H1 (cell line): ENCODE results near the gene FBXL16. TPM values are rescaled to one million over a fixed set of nuclear protein-coding genes. Genes with fewer than 3 reads are reported as not detected.

Experiments used
- CTCF ChIA-PET: fragments of 300-600 bp; sonication (Branson Sonifier 250); formaldehyde crosslinking; loops from one replicate; lab custom pipeline; 2021; ENCODE audit not compliant: partially characterized antibody; lab: Charles Lee
- POLR2A ChIA-PET: fragments of 300-600 bp; sonication (Branson Sonifier 250); formaldehyde crosslinking; loops from one replicate; lab custom pipeline; 2021; ENCODE audit warnings: inconsistent platforms; ENCODE audit not compliant: partially characterized antibody; lab: Charles Lee
- DNase-seq, 2 experiments: peaks; one replicate each; pipeline versions ENCODE4 v3.0.0 to v3.0.0-alpha.2; 2010 to 2022; ENCODE audit warnings: low spot score in 2 of 2, low read depth in 1 of 2, mixed read lengths in 1 of 2
- FAIRE-seq: peaks from 2 replicates; lab custom pipeline; 2011; peaks lifted over from hg19 to GRCh38; lab: Jason Lieb, UNC
- H2AFZ ChIP-seq: 2 replicates; pipeline ENCODE4 v1.8.1; 2012; ENCODE audit warnings: low read length, inconsistent platforms
- H2AK5ac ChIP-seq: 2 replicates; pipeline ENCODE4 v1.6.1; 2013; ENCODE audit warnings: low read depth, low read length
- H2BK120ac ChIP-seq: replicated peaks from 2 replicates; pipeline ENCODE3; 2013; ENCODE audit warnings: low read depth, low read length, inconsistent platforms
- H2BK12ac ChIP-seq: 2 replicates; pipeline ENCODE4 v1.6.1; 2013; ENCODE audit warnings: low read depth, low read length
- H2BK15ac ChIP-seq: 2 replicates; pipeline ENCODE4 v1.6.1; 2013; ENCODE audit warnings: low read length
- H2BK20ac ChIP-seq: 2 replicates; pipeline ENCODE4 v1.6.1; 2013; ENCODE audit warnings: low read length
- H2BK5ac ChIP-seq: 2 replicates; pipeline ENCODE4 v1.6.1; 2013; ENCODE audit warnings: low read depth, low read length
- H3K14ac ChIP-seq: 2 replicates; pipeline ENCODE4 v1.6.1; 2013; ENCODE audit warnings: inconsistent platforms; ENCODE audit not compliant: insufficient read length
- H3K18ac ChIP-seq: 2 replicates; pipeline ENCODE4 v1.6.1; 2013; ENCODE audit warnings: low read length; ENCODE audit errors: extremely low read depth
- H3K23ac ChIP-seq: 2 replicates; pipeline ENCODE4 v1.6.1; 2013; ENCODE audit warnings: inconsistent platforms; ENCODE audit not compliant: insufficient read length
- H3K23me2 ChIP-seq: 2 replicates; pipeline ENCODE4 v1.6.1; 2013; ENCODE audit warnings: low read depth, low read length
- H3K27ac ChIP-seq: 2 replicates; pipeline ENCODE4 v1.6.1; 2011; ENCODE audit warnings: low read depth, low read length, inconsistent platforms
- H3K27me3 ChIP-seq, 4 experiments: replicated peaks in 1 of 4; 1 replicate in 1 of 4; 2 replicates in 3 of 4; pipeline versions ENCODE4 v1.6.1 to v1.8.1; 2011 to 2013; ENCODE audit warnings: low read length in 3 of 4, mild to moderate bottlenecking in 3 of 4, inconsistent platforms in 2 of 4, mixed read lengths in 2 of 4, moderate library complexity in 1 of 4; ENCODE audit not compliant: control insufficient read depth in 3 of 4, insufficient read depth in 3 of 4; ENCODE audit errors: extremely low read depth in 1 of 4
- H3K36me3 ChIP-seq, 4 experiments: 2 replicates each; pipeline versions ENCODE4 v1.6.1 to v1.8.1; 2011 to 2013; ENCODE audit warnings: mild to moderate bottlenecking in 4 of 4, low read length in 3 of 4, moderate library complexity in 2 of 4, control low read depth in 1 of 4, inconsistent platforms in 1 of 4; ENCODE audit not compliant: insufficient read depth in 4 of 4, control insufficient read depth in 2 of 4
- H3K4ac ChIP-seq: replicated peaks from 2 replicates; pipeline ENCODE3; 2013; ENCODE audit warnings: low read length, low read depth, mixed read lengths, inconsistent platforms; ENCODE audit not compliant: insufficient read length
- H3K4me1 ChIP-seq, 4 experiments: replicated peaks in 1 of 4; 1 replicate in 1 of 4; 2 replicates in 3 of 4; pipeline versions ENCODE4 v1.6.1 to v1.8.1; 2011 to 2013; ENCODE audit warnings: low read length in 3 of 4, inconsistent platforms in 2 of 4, mixed read lengths in 1 of 4; ENCODE audit not compliant: insufficient read depth in 4 of 4, control insufficient read depth in 3 of 4
- H3K4me2 ChIP-seq, 2 experiments: 2 replicates each; pipeline versions ENCODE4 v1.6.1 to v1.8.1; 2011 to 2013; ENCODE audit warnings: low read depth in 2 of 2, low read length in 2 of 2, control low read depth in 1 of 2, inconsistent platforms in 1 of 2, mild to moderate bottlenecking in 1 of 2; ENCODE audit not compliant: insufficient read depth in 1 of 2
- H3K4me3 ChIP-seq, 4 experiments: fragments of 200-600, 300-600 bp in 1 of 4; sonication (generic), shearing (Covaris generic), sonication (Bioruptor Twin) in 1 of 4; 2 replicates each; pipeline versions ENCODE4 v1.5.1 to v1.8.1; 2011 to 2016; ENCODE audit warnings: low read length in 4 of 4, low read depth in 3 of 4, control low read depth in 2 of 4, inconsistent platforms in 2 of 4, mild to moderate bottlenecking in 2 of 4, mixed read lengths in 1 of 4, moderate library complexity in 1 of 4; ENCODE audit not compliant: insufficient read depth in 2 of 4; ENCODE audit errors: extremely low read depth in 1 of 4
- H3K56ac ChIP-seq: replicated peaks from 2 replicates; pipeline ENCODE3; 2013; ENCODE audit warnings: low read depth, mild to moderate bottlenecking, mixed read lengths, low read length, inconsistent platforms; ENCODE audit not compliant: insufficient read length
- H3K79me1 ChIP-seq: 2 replicates; pipeline ENCODE4 v1.6.1; 2013; ENCODE audit warnings: low read depth, low read length, control low read depth
- H3K79me2 ChIP-seq, 2 experiments: 2 replicates each; pipeline versions ENCODE4 v1.6.1 to v1.8.1; 2012 to 2013; ENCODE audit warnings: low read length in 2 of 2, mild to moderate bottlenecking in 2 of 2, inconsistent platforms in 1 of 2; ENCODE audit not compliant: insufficient read depth in 2 of 2, control insufficient read depth in 1 of 2
- H3K9ac ChIP-seq, 4 experiments: replicated peaks in 1 of 4; 1 replicate in 1 of 4; 2 replicates in 3 of 4; pipeline versions ENCODE4 v1.6.1 to v1.8.1; 2011 to 2013; ENCODE audit warnings: low read depth in 3 of 4, low read length in 3 of 4, control low read depth in 2 of 4, mild to moderate bottlenecking in 2 of 4, moderate library complexity in 2 of 4, inconsistent platforms in 1 of 4; ENCODE audit errors: extremely low read depth in 1 of 4
- H3K9me3 ChIP-seq, 2 experiments: 2 replicates each; pipeline versions ENCODE4 v1.6.1 to v1.8.1; 2012 to 2013; ENCODE audit warnings: mild to moderate bottlenecking in 2 of 2, moderate library complexity in 2 of 2, control low read depth in 1 of 2, inconsistent platforms in 1 of 2, low read depth in 1 of 2, low read length in 1 of 2, mixed read lengths in 1 of 2; ENCODE audit not compliant: insufficient read depth in 2 of 2
- H4K20me1 ChIP-seq, 2 experiments: replicated peaks in 1 of 2; 2 replicates each; pipeline versions ENCODE3 to v1.8.1; 2011 to 2013; ENCODE audit warnings: inconsistent platforms in 2 of 2, low read length in 2 of 2, mild to moderate bottlenecking in 1 of 2; ENCODE audit not compliant: insufficient read depth in 2 of 2, control insufficient read depth in 1 of 2
- H4K5ac ChIP-seq: 2 replicates; pipeline ENCODE4 v1.6.1; 2013; ENCODE audit warnings: low read length, low read depth, mixed read lengths, inconsistent platforms; ENCODE audit not compliant: insufficient read length
- H4K8ac ChIP-seq: 2 replicates; pipeline ENCODE4 v1.8.0; 2013; ENCODE audit warnings: mild to moderate bottlenecking, moderate library complexity, low read length, inconsistent platforms; ENCODE audit not compliant: insufficient read depth; ENCODE audit errors: extremely low read depth
- H4K91ac ChIP-seq: replicated peaks from 2 replicates; pipeline ENCODE3; 2013; ENCODE audit warnings: low read length, mixed read lengths, inconsistent platforms; ENCODE audit not compliant: insufficient read length
- CEBPB ChIP-seq: IDR thresholded peaks from 2 replicates; pipeline ENCODE4 v1.6.1; 2012; ENCODE audit warnings: low read depth, low read length
- CHD1 ChIP-seq: IDR thresholded peaks from 2 replicates; pipeline ENCODE4 v1.6.1; 2012; ENCODE audit warnings: low read depth, low read length, improper control_type of control experiment
- CREB1 ChIP-seq: IDR thresholded peaks from 2 replicates; pipeline ENCODE4 v1.6.1; 2012; ENCODE audit warnings: inconsistent platforms
- GTF2F1 ChIP-seq: IDR thresholded peaks from 2 replicates; pipeline ENCODE4 v1.6.1; 2012; ENCODE audit warnings: low read depth, low read length, improper control_type of control experiment, borderline replicate concordance
- JUN ChIP-seq: IDR thresholded peaks from 2 replicates; pipeline ENCODE4 v1.6.1; 2011; ENCODE audit warnings: low read depth, mild to moderate bottlenecking, improper control_type of control experiment, low read length
- KDM1A ChIP-seq: fragments of 200-600, 300-600 bp; sonication (generic); IDR thresholded peaks from 2 replicates; pipeline ENCODE4 v1.7.1; 2016; ENCODE audit warnings: mild to moderate bottlenecking, low read length, borderline replicate concordance
- MAFK ChIP-seq: IDR thresholded peaks from 2 replicates; pipeline ENCODE4 v1.6.1; 2012; ENCODE audit warnings: low read depth, mild to moderate bottlenecking, improper control_type of control experiment, low read length
- RFX5 ChIP-seq: IDR thresholded peaks from 2 replicates; pipeline ENCODE4 v1.6.1; 2011; ENCODE audit warnings: low read depth, low read length, improper control_type of control experiment, borderline replicate concordance
- SAP30 ChIP-seq: fragments of 300-600 bp; sonication (generic); IDR thresholded peaks from 2 replicates; pipeline ENCODE4 v1.7.1; 2012; ENCODE audit warnings: low read length, moderate library complexity, mild to moderate bottlenecking, inconsistent platforms; ENCODE audit not compliant: insufficient read depth, insufficient replicate concordance
- SP1 ChIP-seq: IDR thresholded peaks from 2 replicates; pipeline ENCODE4 v1.6.1; 2011; ENCODE audit warnings: low read depth, low read length
- TAF7 ChIP-seq: optimal IDR thresholded peaks from 2 replicates; pipeline ENCODE3; 2011; ENCODE audit warnings: low read depth, mild to moderate bottlenecking, inconsistent platforms, low read length, moderate library complexity, borderline replicate concordance
- TEAD4 ChIP-seq: IDR thresholded peaks from 2 replicates; pipeline ENCODE4 v1.6.1; 2012; ENCODE audit warnings: low read depth, low read length, inconsistent platforms, mixed read lengths
- WGBS, 2 experiments: shearing (Covaris generic) in 1 of 2; methylation state at CpG; one replicate each; pipeline versions ENCODE4 v1.1.6 to v1.1.7; 2013 to 2015; ENCODE audit warnings: low lambda C conversion rate in 2 of 2, mixed read lengths in 2 of 2, inconsistent platforms in 1 of 2, low coverage in 1 of 2, missing lambda C conversion rate in 1 of 2; ENCODE audit not compliant: insufficient replicate concordance in 2 of 2, insufficient coverage in 1 of 2, insufficient read length in 1 of 2; ENCODE audit errors: extremely low coverage in 1 of 2, missing lambda C conversion rate in 1 of 2; 5-methylcytosine and 5-hydroxymethylcytosine counted together
- polyA plus RNA-seq, 7 experiments: library from polyadenylated mRNA; depleted of rRNA in 3 of 7; stranded (reverse) in 5 of 7; unstranded in 2 of 7; fragments of >200 nt in 5 of 7; fragments of 200-250 nt in 2 of 7; gene quantifications; 1 replicate in 5 of 7; 2 replicates in 1 of 7; 4 replicates in 1 of 7; pipeline versions ENCODE4 v1.2.1 to v1.2.3, GENCODE V29; 2011 to 2013; ENCODE audit warnings: missing spikeins in 2 of 7, mixed read lengths in 2 of 7
- total RNA-seq: library from RNA; stranded (reverse); fragmentation: NEBNext Ultra II Directional; extraction: Animal tissue kit (Norgen Biotek cat#: 25700); gene quantifications from 2 replicates; pipeline ENCODE4 v1.2.1, GENCODE V29; 2021

FBXL16 gene
- total and polyA plus RNA-seq, 2 of the 8 experiments (the other 6 are each of a cell fraction or from before 2014, with no cell fraction given): 12.5 to 12.8 TPM

DNA sequence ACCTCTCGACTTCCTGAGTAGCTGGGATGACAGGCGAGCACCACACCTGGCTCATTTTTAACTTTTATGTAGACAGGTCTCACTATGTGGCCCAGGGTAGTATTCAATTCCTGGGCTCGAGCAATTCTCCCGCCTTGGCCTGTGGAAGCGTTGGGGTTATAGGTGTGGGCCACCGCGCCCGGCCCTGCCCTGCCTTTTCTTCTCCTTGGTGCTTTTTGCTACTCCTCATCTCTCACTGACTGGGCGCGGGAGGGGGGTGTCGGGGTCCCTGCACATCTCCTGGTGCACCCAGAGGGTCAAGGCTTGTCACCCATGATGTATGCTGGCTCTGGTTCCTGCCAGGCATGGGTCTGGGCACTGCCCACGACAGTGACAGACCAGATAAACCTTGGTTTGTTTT, 61.0 kb downstream of the FBXL16 start:
- peaks cover 0 to 5% (median 1%) of the 10 kb centered on the region in 4 experiments; a peak in 2 of 7 replicates for H3K27me3 ChIP-seq
- no peak overlapping the region for H2BK5ac ChIP-seq
- peaks cover 0 to 7% of the 10 kb centered on the region in 2 experiments for H4K20me1 ChIP-seq
- no peak for DNase-seq
- H3K14ac ChIP-seq: no peak overlapping the region
- H3K79me2 ChIP-seq: peaks cover 0 to 2% of the 10 kb centered on the region in 2 experiments; a peak in 1 of 4 replicates
- H3K4ac ChIP-seq: no peak overlapping the region
- H3K9me3 ChIP-seq: no peaks in the 10 kb centered on the region
- FAIRE-seq: no peak
- TF ChIP-seq MAFK (no peak), TEAD4 (no peak), TAF7 (no peak), KDM1A (no peak), CHD1 (no peak), CEBPB (no peak), CREB1 (no peak), RFX5 (no peak), SP1 (no peak), GTF2F1 (no peak), SAP30 (no peak), JUN (no peak)
- no peak overlapping the region for H3K4me3 ChIP-seq
- CTCF ChIA-PET: interaction anchor here (1.1 to 3.4 kb wide), 4 partner anchors 9 to 64 kb away, joined by 3 to 22 read pairs (median 3); no protein-coding TSS in a partner anchor
- 89% methylated on average over 12 of the region's 12 CpGs; no CpG with 5 or more reads in 1 of the 2 experiments for WGBS, 2 experiments
- H2BK20ac ChIP-seq: no peak overlapping the region
- H2BK15ac ChIP-seq: no peak overlapping the region
- peaks cover 14% of the 10 kb centered on the region for H3K23me2 ChIP-seq
- no peak overlapping the region for H3K18ac ChIP-seq
- H3K4me1 ChIP-seq: peaks cover 0 to 13% (median 9%) of the 10 kb centered on the region in 4 experiments; a peak in 6 of 7 replicates
- no peaks in the 10 kb centered on the region for H3K36me3 ChIP-seq
- H3K56ac ChIP-seq: no peak overlapping the region
- H3K27ac ChIP-seq: no peak overlapping the region
- no peak overlapping the region for H2AFZ ChIP-seq
- H3K79me1 ChIP-seq: no peaks in the 10 kb centered on the region; the same call in 1 of the 2 replicates
- POLR2A ChIA-PET: interaction anchor here (0.6 to 1.9 kb wide), 3 partner anchors 10 to 14 kb away, joined by 3 to 4 read pairs (median 3); partner anchors contain the start of gene WFIKKN1
- H4K8ac ChIP-seq: no peak overlapping the region
- no peak overlapping the region for H4K91ac ChIP-seq
- no peak overlapping the region for H3K9ac ChIP-seq
- H3K23ac ChIP-seq: no peak overlapping the region
- H4K5ac ChIP-seq: no peak overlapping the region
- H2AK5ac ChIP-seq: no peak overlapping the region
- H3K4me2 ChIP-seq: no peak overlapping the region
- H2BK12ac ChIP-seq: no peak overlapping the region
- no peak overlapping the region for H2BK120ac ChIP-seq
